Measurements from ENCODE around the gene CADPS2. TPM values are rescaled to one million over a fixed set of nuclear protein-coding genes. Genes with fewer than 3 reads are reported as not detected.

Gene CADPS2
- total and polyA plus RNA-seq, 10 of the 15 experiments (the other 5 are each of a cell fraction or from before 2014, with no cell fraction given), result 0.05 to 7.5 (median 0.25) TPM

DNA sequence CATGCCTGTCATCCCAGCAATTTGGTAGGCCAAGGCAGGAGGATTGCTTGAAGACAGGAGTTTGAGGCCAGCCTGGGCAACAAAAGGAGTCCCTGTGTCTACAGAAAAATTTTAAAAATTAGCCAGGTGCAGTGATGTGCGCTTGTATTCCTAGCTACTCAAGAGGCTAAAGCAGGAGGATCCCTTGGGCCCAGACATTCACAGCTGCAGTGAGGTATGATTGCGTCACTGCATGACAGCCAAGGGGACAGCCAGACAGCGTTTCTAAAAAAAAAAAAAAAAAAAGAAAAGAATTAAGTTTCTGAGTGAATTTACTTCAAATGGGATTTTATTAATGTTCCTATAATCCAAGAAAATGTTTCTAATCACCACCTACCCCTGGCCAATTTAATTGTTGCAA lies 96.1 kb downstream of the CADPS2 start:
- DNase-seq (ENCODE audit: low read depth, low spot score), result no peak
- CTCF ChIA-PET, result interaction anchor here (6.4 kb wide), 1 partner anchor 13 kb away, joined by 28 read pairs; no protein-coding TSS in a partner anchor
- H3K4me3 ChIP-seq, result no peak overlapping the region
- no peaks in the 10 kb centered on the region for H3K4me1 ChIP-seq (ENCODE audit: control insufficient read depth, insufficient read depth, low read length)
- H3K27me3 ChIP-seq (replicated peaks in 1 of 2; ENCODE audit: control insufficient read depth in 2 of 2, insufficient read depth in 2 of 2, low read length in 1 of 2), result no peaks in the 10 kb centered on the region
- no peak overlapping the region for H3K27ac ChIP-seq (ENCODE audit: control insufficient read depth, insufficient read depth)
- SMC1A ChIA-PET (ENCODE audit: uncharacterized antibody, unreplicated experiment), result interaction anchor here (0.7 to 2.4 kb wide), 7 partner anchors 10 to 54 kb away, joined by 3 to 8 read pairs (median 3); no protein-coding TSS in a partner anchor
- no peak overlapping the region for H3K4me2 ChIP-seq (ENCODE audit: control insufficient read depth, insufficient read depth)
- no peak for FAIRE-seq
- BruUV-seq (replicated peaks), result no TSS peak
- POLR2A ChIA-PET, result interaction anchor here (0.7 kb wide), 2 partner anchors 1074 to 1311 kb away, joined by 4 to 7 read pairs; no protein-coding TSS in a partner anchor
- H3K9ac ChIP-seq (ENCODE audit: control insufficient read depth, insufficient read depth, low read length), result no peak overlapping the region
- no peak for ATAC-seq
- 94% methylated on average over 2 of the region's 3 CpGs for WGBS (ENCODE audit: insufficient coverage, insufficient replicate concordance, low lambda C conversion rate, missing lambda C conversion rate)
- H4K20me1 ChIP-seq (ENCODE audit: control insufficient read depth, insufficient read depth), result no peaks in the 10 kb centered on the region
- no peaks in the 10 kb centered on the region for H3K79me2 ChIP-seq (ENCODE audit: control insufficient read depth, insufficient read depth, low read length)
- H2AFZ ChIP-seq (ENCODE audit: control insufficient read depth, low read depth, low read length), result no peak overlapping the region
- RAD21 ChIA-PET (ENCODE audit: unreplicated experiment), result interaction anchor here (1.0 to 1.4 kb wide), 2 partner anchors 54 to 64 kb away, joined by 3 to 4 read pairs; no protein-coding TSS in a partner anchor
- in situ Hi-C loops (cut with MboI), result no loop called here
- H3K9me3 ChIP-seq (replicated peaks; ENCODE audit: control insufficient read depth, insufficient read depth, low read length), result no peaks in the 10 kb centered on the region
- intact Hi-C loops (cut with micrococcal nuclease; ENCODE audit: unreplicated experiment), result no loop called here
- TF ChIP-seq, protein P1, sequence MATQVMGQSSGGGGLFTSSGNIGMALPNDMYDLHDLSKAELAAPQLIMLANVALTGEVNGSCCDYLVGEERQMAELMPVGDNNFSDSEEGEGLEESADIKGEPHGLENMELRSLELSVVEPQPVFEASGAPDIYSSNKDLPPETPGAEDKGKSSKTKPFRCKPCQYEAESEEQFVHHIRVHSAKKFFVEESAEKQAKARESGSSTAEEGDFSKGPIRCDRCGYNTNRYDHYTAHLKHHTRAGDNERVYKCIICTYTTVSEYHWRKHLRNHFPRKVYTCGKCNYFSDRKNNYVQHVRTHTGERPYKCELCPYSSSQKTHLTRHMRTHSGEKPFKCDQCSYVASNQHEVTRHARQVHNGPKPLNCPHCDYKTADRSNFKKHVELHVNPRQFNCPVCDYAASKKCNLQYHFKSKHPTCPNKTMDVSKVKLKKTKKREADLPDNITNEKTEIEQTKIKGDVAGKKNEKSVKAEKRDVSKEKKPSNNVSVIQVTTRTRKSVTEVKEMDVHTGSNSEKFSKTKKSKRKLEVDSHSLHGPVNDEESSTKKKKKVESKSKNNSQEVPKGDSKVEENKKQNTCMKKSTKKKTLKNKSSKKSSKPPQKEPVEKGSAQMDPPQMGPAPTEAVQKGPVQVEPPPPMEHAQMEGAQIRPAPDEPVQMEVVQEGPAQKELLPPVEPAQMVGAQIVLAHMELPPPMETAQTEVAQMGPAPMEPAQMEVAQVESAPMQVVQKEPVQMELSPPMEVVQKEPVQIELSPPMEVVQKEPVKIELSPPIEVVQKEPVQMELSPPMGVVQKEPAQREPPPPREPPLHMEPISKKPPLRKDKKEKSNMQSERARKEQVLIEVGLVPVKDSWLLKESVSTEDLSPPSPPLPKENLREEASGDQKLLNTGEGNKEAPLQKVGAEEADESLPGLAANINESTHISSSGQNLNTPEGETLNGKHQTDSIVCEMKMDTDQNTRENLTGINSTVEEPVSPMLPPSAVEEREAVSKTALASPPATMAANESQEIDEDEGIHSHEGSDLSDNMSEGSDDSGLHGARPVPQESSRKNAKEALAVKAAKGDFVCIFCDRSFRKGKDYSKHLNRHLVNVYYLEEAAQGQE (IDR thresholded peaks at IDR 0.05; ENCODE audit: low read depth, low read length), result no peak
- TF ChIP-seq TCF7 (IDR thresholded peaks at IDR 0.05; ENCODE audit: borderline replicate concordance), result no peak
- TF ChIP-seq, protein P2, sequence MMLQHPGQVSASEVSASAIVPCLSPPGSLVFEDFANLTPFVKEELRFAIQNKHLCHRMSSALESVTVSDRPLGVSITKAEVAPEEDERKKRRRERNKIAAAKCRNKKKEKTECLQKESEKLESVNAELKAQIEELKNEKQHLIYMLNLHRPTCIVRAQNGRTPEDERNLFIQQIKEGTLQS (IDR thresholded peaks at IDR 0.05; ENCODE audit: borderline replicate concordance, extremely low read depth, low read depth, low read length), result no peak
- TF ChIP-seq, protein P3, sequence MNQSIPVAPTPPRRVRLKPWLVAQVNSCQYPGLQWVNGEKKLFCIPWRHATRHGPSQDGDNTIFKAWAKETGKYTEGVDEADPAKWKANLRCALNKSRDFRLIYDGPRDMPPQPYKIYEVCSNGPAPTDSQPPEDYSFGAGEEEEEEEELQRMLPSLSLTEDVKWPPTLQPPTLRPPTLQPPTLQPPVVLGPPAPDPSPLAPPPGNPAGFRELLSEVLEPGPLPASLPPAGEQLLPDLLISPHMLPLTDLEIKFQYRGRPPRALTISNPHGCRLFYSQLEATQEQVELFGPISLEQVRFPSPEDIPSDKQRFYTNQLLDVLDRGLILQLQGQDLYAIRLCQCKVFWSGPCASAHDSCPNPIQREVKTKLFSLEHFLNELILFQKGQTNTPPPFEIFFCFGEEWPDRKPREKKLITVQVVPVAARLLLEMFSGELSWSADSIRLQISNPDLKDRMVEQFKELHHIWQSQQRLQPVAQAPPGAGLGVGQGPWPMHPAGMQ (IDR thresholded peaks at IDR 0.05; ENCODE audit: borderline replicate concordance), result no peak
- TF ChIP-seq, protein P4, sequence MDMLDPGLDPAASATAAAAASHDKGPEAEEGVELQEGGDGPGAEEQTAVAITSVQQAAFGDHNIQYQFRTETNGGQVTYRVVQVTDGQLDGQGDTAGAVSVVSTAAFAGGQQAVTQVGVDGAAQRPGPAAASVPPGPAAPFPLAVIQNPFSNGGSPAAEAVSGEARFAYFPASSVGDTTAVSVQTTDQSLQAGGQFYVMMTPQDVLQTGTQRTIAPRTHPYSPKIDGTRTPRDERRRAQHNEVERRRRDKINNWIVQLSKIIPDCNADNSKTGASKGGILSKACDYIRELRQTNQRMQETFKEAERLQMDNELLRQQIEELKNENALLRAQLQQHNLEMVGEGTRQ (IDR thresholded peaks at IDR 0.05; ENCODE audit: borderline replicate concordance, low read depth, low read length), result no peak
- no peak for TF ChIP-seq HDAC2 (IDR thresholded peaks at IDR 0.05)
- no peak for TF ChIP-seq YY1 (IDR thresholded peaks at IDR 0.05; ENCODE audit: low read depth, low read length)
- TF ChIP-seq BRCA1 (IDR thresholded peaks at IDR 0.05; ENCODE audit: low read depth, low read length), result no peak
- TF ChIP-seq MYB (IDR thresholded peaks at IDR 0.05; ENCODE audit: borderline replicate concordance, low read depth, low read length), result no peak
- H3K36me3 ChIP-seq (ENCODE audit: control insufficient read depth in 2 of 2, insufficient read depth in 2 of 2, low read length in 1 of 2), result no peaks in the 10 kb centered on the region
